GM18517 (cell line): ENCODE results near the gene DENND5A.
"Not testable (repeated sequence)": the region's sequence is repeated elsewhere in the genome, so short reads cannot be mapped to it uniquely, and the experiment has no call there.

Experiments used
- ATAC-seq: cut with Tn5 transposase; IDR thresholded peaks from one replicate; pipeline ENCODE4 v1.9.1; 2021; ENCODE audit warnings: mild to moderate bottlenecking, moderate library complexity; ENCODE audit not compliant: unreplicated experiment

DENND5A gene

GRCh38 chr11:9179141-9179540 lies 86.0 kb downstream of the DENND5A start:
- ATAC-seq = no peak

- ATAC-seq = no peak
These were observed 86.4 kb downstream of the DENND5A start for GRCh38 chr11:9178716-9179115.

GRCh38 chr11:9177438-9178091 lies 87.6 kb downstream of the DENND5A start:
- no peak for ATAC-seq

- ATAC-seq = no peak
These were observed 88.6 kb downstream of the DENND5A start for GRCh38 chr11:9176550-9176949.

GRCh38 chr11:9176136-9176535 lies 89.0 kb downstream of the DENND5A start:
- ATAC-seq = no peak

- ATAC-seq = no peak
These were observed 92.8 kb downstream of the DENND5A start for GRCh38 chr11:9172389-9172788.

GRCh38 chr11:9170450-9170849 lies 94.7 kb downstream of the DENND5A start:
- no peak for ATAC-seq

GRCh38 chr11:9169595-9170295 lies 95.4 kb downstream of the DENND5A start:
- no peak for ATAC-seq

GRCh38 chr11:9161991-9162390 lies 103.2 kb downstream of the DENND5A start:
- not testable (repeated sequence) for ATAC-seq

- no peak for ATAC-seq
These were observed 105.0 kb downstream of the DENND5A start for GRCh38 chr11:9160166-9160565.

GRCh38 chr11:9158898-9159391 lies 106.2 kb downstream of the DENND5A start:
- ATAC-seq = no peak

- no peak for ATAC-seq
These were observed 109.2 kb downstream of the DENND5A start for GRCh38 chr11:9155930-9156329.

- no peak for ATAC-seq
These were observed 111.5 kb downstream of the DENND5A start for GRCh38 chr11:9153651-9154050.

GRCh38 chr11:9151631-9152030 lies 113.5 kb downstream of the DENND5A start:
- ATAC-seq = no peak

GRCh38 chr11:9150926-9151325 lies 114.2 kb downstream of the DENND5A start:
- no peak for ATAC-seq

- ATAC-seq = no peak
These were observed 114.6 kb downstream of the DENND5A start for GRCh38 chr11:9150501-9150900.

GRCh38 chr11:9148727-9149126 lies 116.4 kb downstream of the DENND5A start:
- ATAC-seq = no peak

- no peak for ATAC-seq
These were observed 117.1 kb downstream of the DENND5A start for GRCh38 chr11:9148035-9148434.

- ATAC-seq = no peak
These were observed 118.7 kb downstream of the DENND5A start for GRCh38 chr11:9146477-9146876.

GRCh38 chr11:9145283-9145682 lies 119.9 kb downstream of the DENND5A start:
- no peak for ATAC-seq

GRCh38 chr11:9144828-9145227 lies 120.3 kb downstream of the DENND5A start:
- ATAC-seq = no peak

- no peak for ATAC-seq
These were observed 121.4 kb downstream of the DENND5A start for GRCh38 chr11:9143721-9144120.
